ENCODE measurements around the gene AKAP1.

DNA sequence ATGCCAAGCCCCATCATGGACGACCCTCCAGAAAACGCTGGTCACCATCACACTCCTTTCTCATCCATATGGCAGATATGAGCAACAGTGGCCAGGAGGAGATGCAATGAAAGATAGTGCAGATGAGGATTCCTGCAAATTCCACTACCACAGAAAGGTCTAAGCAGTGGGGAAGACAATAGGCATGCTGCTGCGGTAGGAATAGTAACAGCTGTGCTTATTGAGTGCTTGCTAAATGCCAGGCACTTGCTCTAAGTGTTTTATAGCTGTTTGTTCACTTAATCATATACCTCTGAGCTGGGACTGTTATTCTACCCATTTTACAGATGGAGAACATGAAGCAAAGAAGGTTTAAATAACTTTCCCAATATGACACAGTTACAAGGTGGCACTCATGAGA, 46.6 kb upstream of the AKAP1 start:
- TF ChIP-seq CTCF (IDR thresholded peaks at IDR 0.05) (no peak), POLR2A (IDR thresholded peaks at IDR 0.05) (no peak), POLR2AphosphoS5 (IDR thresholded peaks at IDR 0.05) (no peak)

Data from prostate gland (tissue), 2 donors.